ENCODE data around the gene KLHL18. TPM values are rescaled to one million over a fixed set of nuclear protein-coding genes. Genes with fewer than 3 reads are reported as not detected.

The KLHL18 gene
- 10 to 100 TPM; 12.9 to 18.8 TPM for total RNA-seq

DNA sequence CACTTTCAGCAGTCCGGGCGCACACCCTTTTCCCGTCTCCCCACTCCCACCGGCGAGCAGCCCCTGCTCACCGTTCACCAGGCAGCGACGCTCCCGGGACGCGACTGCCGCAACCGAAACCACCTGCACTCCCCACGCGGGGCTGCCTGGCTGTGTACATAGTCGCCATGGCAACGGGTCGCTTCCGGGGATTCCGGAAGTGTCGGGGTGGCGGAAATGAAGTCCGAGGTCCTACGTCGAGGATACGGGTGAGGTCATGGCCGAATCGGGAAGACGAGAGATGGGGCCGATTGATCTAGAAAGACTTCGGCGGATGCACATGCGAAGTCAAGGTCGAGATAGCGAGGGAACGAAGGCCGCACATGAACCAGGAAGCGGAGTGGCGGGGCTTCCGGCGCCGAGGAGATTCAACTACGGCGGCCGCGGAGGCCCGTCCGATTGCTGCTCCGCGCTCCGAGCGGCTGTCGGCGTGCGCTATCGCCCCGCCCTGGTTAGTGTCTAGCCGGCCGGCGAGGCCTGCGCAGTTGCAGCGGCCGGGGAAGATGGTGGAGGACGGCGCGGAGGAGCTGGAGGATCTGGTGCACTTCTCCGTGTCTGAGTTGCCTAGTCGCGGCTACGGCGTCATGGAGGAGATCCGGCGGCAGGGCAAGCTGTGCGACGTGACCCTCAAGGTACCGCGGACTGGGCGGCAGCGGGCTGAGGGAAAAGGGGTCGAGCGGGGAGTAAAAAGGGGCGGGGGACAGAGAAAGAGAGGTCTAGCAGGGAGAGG lies at the start of gene KLHL18, which contains the start of gene KIF9:
TSS of gene KLHL18 (plus strand) at position 521 of the 769 bp plus-strand sequence. CDS start at position 543, 22 bp downstream.
TSS of gene KIF9 (minus strand) at position 376 of the 769 bp plus-strand sequence. CDS start 5,425 bp downstream, outside the sequence.
- Histone ChIP-seq H3K4me1 (peaks cover 0 to 44% of the 10 kb centered on the region in 2 donors), H3K9me3 (no peaks in the 10 kb centered on the region), H3K36me3 (peaks cover under 1% of the 10 kb centered on the region), H3K27ac (peak within 1 kb of the TSS; percentile 87 to 94), H3K27me3 (no peaks in the 10 kb centered on the region), H3K4me3 (peak within 1 kb of the TSS; percentile 80 to 94)
- TF ChIP-seq, protein P1, sequence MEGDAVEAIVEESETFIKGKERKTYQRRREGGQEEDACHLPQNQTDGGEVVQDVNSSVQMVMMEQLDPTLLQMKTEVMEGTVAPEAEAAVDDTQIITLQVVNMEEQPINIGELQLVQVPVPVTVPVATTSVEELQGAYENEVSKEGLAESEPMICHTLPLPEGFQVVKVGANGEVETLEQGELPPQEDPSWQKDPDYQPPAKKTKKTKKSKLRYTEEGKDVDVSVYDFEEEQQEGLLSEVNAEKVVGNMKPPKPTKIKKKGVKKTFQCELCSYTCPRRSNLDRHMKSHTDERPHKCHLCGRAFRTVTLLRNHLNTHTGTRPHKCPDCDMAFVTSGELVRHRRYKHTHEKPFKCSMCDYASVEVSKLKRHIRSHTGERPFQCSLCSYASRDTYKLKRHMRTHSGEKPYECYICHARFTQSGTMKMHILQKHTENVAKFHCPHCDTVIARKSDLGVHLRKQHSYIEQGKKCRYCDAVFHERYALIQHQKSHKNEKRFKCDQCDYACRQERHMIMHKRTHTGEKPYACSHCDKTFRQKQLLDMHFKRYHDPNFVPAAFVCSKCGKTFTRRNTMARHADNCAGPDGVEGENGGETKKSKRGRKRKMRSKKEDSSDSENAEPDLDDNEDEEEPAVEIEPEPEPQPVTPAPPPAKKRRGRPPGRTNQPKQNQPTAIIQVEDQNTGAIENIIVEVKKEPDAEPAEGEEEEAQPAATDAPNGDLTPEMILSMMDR (IDR thresholded peaks at IDR 0.05): peak in 1 of 2 donors; percentile 27
- DNase-seq (ENCODE audit: low spot score): peak; percentile 94

- Histone ChIP-seq H3K9me3 (no peaks in the 10 kb centered on the region), H3K36me3 (no peaks in the 10 kb centered on the region), H3K27ac (no peak overlapping the region), H3K4me3 (no peak overlapping the region), H3K27me3 (no peaks in the 10 kb centered on the region), H3K4me1 (no peaks in the 10 kb centered on the region)
- DNase-seq (ENCODE audit: low spot score): no peak
- TF ChIP-seq, protein P1 (IDR thresholded peaks at IDR 0.05): no peak
Observed at GRCh38 chr3:47238017-47238416, 44.7 kb upstream of the KLHL18 start.

DNA sequence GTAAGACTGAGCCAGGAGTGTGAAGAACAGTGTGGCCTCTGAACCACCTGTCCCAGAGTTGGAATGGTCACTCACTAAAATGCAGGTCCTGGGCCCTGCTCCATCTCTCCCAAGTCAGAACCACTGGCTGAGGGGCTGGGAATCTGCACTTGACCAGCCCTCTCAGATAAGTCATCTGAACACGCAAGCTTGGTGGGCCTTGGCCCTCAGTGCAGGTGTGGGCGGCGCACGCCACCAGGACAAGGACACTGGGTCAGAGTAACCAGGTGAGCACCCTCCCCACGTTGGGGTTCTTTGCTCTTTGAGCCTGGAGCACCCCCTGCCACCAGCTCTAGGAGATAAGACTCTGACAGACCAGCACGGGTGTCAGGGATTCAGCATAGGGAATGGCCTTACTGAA lies 42.8 kb upstream of the KLHL18 start:
- TF ChIP-seq, protein P1 (IDR thresholded peaks at IDR 0.05): no peak
- no peaks in the 10 kb centered on the region for H3K9me3 ChIP-seq
- H3K4me1 ChIP-seq: no peaks in the 10 kb centered on the region

DNA sequence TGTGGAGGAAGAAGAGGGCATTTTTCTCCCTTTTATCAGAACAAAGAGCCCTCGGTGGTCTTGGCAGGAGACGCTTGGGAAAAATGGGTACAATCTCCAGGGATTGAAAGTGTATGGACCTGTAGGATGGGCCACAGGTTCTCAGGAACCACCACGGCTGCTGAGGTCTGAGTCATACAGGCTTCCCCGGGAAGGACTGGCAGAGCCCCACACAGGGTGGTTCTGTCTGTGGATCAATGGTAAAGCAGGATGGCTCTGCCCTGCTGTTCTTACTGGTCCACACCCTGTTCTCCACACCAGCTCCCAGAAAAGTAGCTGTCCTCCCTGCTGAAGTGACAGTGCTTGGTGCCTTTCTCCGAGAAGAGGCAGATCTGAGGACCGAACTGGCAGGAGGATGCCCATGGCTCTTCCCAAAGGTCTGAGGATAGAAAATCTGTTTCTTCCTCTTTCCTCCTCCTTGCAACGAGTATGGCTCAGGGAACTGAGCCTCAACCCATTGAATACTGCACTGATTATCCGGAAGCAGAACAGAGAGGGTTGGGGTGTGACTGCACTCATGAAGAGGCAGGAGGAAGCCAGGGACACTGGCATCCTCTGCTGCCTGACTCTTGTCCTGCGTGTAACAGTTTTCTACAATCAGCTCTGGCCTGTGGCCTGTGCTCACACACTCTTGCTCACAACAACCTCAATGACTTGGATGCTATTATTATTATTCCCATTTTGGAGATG lies 39.2 kb upstream of the KLHL18 start:
- TF ChIP-seq, protein P1 (IDR thresholded peaks at IDR 0.05): no peak
- no peaks in the 10 kb centered on the region for H3K9me3 ChIP-seq
- no peaks in the 10 kb centered on the region for H3K27me3 ChIP-seq
- no peaks in the 10 kb centered on the region for H3K4me1 ChIP-seq
- no peaks in the 10 kb centered on the region for H3K36me3 ChIP-seq
- H3K4me3 ChIP-seq: no peak overlapping the region
- no peak for DNase-seq (ENCODE audit: low spot score)
- no peak overlapping the region for H3K27ac ChIP-seq

More for the DNA sequence above, 42.8 kb upstream of the KLHL18 start:
- Histone ChIP-seq H3K36me3 (no peaks in the 10 kb centered on the region), H3K27ac (no peak overlapping the region), H3K27me3 (no peaks in the 10 kb centered on the region), H3K4me3 (no peak overlapping the region)
- DNase-seq (ENCODE audit: low spot score): no peak

DNA sequence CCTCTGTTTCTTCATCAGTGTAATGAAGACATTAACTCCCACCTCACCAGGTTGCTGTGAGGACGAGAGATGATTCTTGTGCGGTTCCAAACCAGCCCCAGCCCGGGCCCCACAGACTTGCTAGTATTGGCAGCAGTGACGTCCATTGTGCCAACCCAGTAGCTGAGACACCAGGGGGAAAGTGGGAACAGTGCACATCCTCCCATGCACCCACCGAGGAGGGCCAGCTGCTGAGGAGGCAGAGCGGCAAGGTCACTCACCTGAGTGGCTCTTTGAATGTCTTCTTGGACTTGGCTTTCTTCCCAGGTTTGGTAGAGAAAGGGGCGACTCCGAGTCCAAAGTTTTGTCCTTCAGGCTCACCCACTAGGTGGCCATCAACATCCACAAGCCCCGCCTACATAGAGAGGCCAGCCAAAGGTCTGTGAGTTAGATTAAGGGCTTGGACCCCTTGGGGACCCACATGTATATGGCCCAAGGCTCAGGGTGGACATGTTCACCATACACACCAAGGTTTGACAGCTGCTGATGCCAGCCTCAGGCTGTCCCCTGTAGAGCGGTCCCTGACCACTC lies 38.1 kb upstream of the KLHL18 start:
- Histone ChIP-seq H3K4me1 (no peaks in the 10 kb centered on the region), H3K9me3 (no peaks in the 10 kb centered on the region), H3K27me3 (no peaks in the 10 kb centered on the region), H3K36me3 (no peaks in the 10 kb centered on the region), H3K4me3 (no peak overlapping the region), H3K27ac (no peak overlapping the region)
- no peak for DNase-seq (ENCODE audit: low spot score)
- TF ChIP-seq, protein P1 (IDR thresholded peaks at IDR 0.05): no peak
